Measurements from ENCODE around the gene ADSS1. TPM values are rescaled to one million over a fixed set of nuclear protein-coding genes. Genes with fewer than 3 reads are reported as not detected.

Gene ADSS1
- polyA plus RNA-seq, 4 donors, result 3.6 to 12.7 (median 6.3) TPM

DNA sequence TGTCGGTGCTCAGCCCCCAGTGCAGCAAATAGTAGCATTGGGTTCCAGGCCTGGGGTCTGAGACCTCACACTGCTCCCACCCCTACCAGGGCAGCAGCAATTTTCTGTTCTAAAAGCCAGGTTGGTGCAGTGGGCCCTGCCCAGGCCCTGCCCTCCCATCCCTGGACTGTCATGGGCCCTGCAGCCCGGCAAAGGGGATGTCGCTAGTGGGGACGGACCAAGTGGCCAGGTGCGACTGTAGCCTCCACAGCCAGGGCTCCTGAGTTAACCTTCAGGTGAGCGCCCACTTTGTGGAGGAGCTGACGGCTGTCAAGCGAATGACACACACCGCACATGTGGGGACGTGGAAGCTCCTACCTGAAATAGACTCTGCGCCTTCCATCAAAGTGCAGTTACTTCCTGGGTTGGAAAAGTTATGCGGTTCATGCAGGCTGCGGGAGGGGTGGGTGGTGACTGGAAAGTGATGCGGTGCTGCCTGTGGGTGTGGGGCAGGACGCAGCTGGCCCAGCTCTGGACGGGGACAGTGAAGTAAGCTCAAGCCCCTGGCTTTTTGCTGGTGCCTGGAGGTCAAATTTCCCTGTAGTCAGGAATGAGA is 33.1 kb upstream of the ADSS1 start:
- peak overlapping the region; percentile 19 to 96 (median 84) for H3K4me3 ChIP-seq (ENCODE audit: low read depth in 1 of 3, low read length in 3 of 3)
- no peak for FAIRE-seq
- no peak for DNase-seq
- H3K27me3 ChIP-seq (ENCODE audit: control insufficient read depth in 3 of 3, insufficient read depth in 3 of 3, low read length in 3 of 3), result no peaks in the 10 kb centered on the region
- 62 to 76% (median 71%) methylated on average over 16 of the region's 16 CpGs for WGBS, 3 donors
- peaks cover 0 to 46% (median 0%) of the 10 kb centered on the region in 3 donors for H3K36me3 ChIP-seq (ENCODE audit: control insufficient read depth in 3 of 3, insufficient read depth in 2 of 3, low read depth in 1 of 3, low read length in 3 of 3)
- H3K9me3 ChIP-seq (ENCODE audit: control insufficient read depth in 2 of 2, insufficient read depth in 1 of 2, low read depth in 1 of 2, low read length in 1 of 2), result no peaks in the 10 kb centered on the region
- H3K4me1 ChIP-seq (ENCODE audit: control insufficient read depth in 3 of 3, insufficient read depth in 2 of 3, low read depth in 1 of 3, low read length in 2 of 3), result peaks cover 2 to 54% (median 3%) of the 10 kb centered on the region in 3 donors
- peak overlapping the region in 1 of 3 donors; percentile 94 for H3K27ac ChIP-seq (ENCODE audit: low read depth in 1 of 3, low read length in 2 of 3)

- no peaks in the 10 kb centered on the region for H3K27me3 ChIP-seq (ENCODE audit: control insufficient read depth in 3 of 3, insufficient read depth in 3 of 3, low read length in 3 of 3)
- WGBS, 3 donors, result 85 to 91% (median 85%) methylated on average over 19 of the region's 19 CpGs
- peak overlapping the region in 1 of 3 donors; percentile 96 for H3K4me3 ChIP-seq (ENCODE audit: low read depth in 1 of 3, low read length in 3 of 3)
- peaks cover 0 to 52% (median 0%) of the 10 kb centered on the region in 3 donors for H3K36me3 ChIP-seq (ENCODE audit: control insufficient read depth in 3 of 3, insufficient read depth in 2 of 3, low read depth in 1 of 3, low read length in 3 of 3)
- peaks cover 0 to 51% (median 2%) of the 10 kb centered on the region in 3 donors for H3K4me1 ChIP-seq (ENCODE audit: control insufficient read depth in 3 of 3, insufficient read depth in 2 of 3, low read depth in 1 of 3, low read length in 2 of 3)
- H3K9me3 ChIP-seq (ENCODE audit: control insufficient read depth in 2 of 2, insufficient read depth in 1 of 2, low read depth in 1 of 2, low read length in 1 of 2), result no peaks in the 10 kb centered on the region
- H3K27ac ChIP-seq (ENCODE audit: low read depth in 1 of 3, low read length in 2 of 3), result no peak overlapping the region
- DNase-seq, result no peak
- no peak for FAIRE-seq
These were observed 32.3 kb upstream of the ADSS1 start for GRCh38 chr14:104691546-104692260.

DNA sequence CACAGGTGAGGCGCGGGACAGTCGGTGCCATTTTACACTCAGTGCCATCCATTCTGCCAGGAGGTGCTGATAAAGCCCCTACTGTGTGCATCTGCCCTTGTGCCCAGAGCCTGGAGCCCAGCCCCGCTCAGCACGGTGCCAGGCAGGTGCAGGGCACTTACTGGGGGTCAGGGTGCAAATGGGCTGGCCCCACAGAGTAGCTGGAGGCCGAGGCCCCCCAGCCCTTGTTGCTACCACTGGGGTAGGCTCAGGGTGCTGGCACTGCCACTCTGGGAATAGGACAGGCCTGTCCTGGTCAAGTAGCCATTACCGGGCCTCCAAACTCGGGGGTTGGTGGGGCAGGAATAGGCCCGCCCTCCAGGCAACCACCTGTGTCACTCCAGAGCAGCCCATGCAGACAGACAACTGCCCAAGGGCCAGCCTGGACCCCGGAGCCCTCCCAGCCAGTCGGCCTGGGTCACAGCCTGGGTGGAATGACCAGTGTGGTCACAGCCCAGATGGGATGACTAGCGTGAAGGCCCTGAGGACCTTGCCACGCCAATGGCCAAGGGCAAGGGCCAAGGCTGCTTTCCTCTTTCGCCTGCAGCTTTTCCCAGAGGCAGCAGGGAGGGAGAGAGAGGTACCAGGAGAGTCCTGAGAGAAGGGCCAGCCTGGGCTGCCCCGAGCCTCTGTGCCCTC is 31.6 kb upstream of the ADSS1 start:
- Histone ChIP-seq H3K27ac (ENCODE audit: low read depth in 1 of 3, low read length in 2 of 3) (no peak overlapping the region), H3K4me3 (ENCODE audit: low read depth in 1 of 3, low read length in 3 of 3) (no peak overlapping the region), H3K36me3 (ENCODE audit: control insufficient read depth in 3 of 3, insufficient read depth in 2 of 3, low read depth in 1 of 3, low read length in 3 of 3) (peaks cover 0 to 59% (median 0%) of the 10 kb centered on the region in 3 donors), H3K9me3 (ENCODE audit: control insufficient read depth in 2 of 2, insufficient read depth in 1 of 2, low read depth in 1 of 2, low read length in 1 of 2) (no peaks in the 10 kb centered on the region), H3K4me1 (ENCODE audit: control insufficient read depth in 3 of 3, insufficient read depth in 2 of 3, low read depth in 1 of 3, low read length in 2 of 3) (peaks cover 0 to 46% (median 2%) of the 10 kb centered on the region in 3 donors), H3K27me3 (ENCODE audit: control insufficient read depth in 3 of 3, insufficient read depth in 3 of 3, low read length in 3 of 3) (no peaks in the 10 kb centered on the region)
- no peak for FAIRE-seq
- 84 to 90% (median 86%) methylated on average over 14 to 15 of the region's 15 CpGs for WGBS, 3 donors
- DNase-seq, result no peak

GRCh38 chr14:104692939-104693315 is 31.1 kb upstream of the ADSS1 start:
- no peak overlapping the region for H3K4me3 ChIP-seq (ENCODE audit: low read depth in 1 of 3, low read length in 3 of 3)
- DNase-seq (no peak), FAIRE-seq (no peak)
- no peak overlapping the region for H3K27ac ChIP-seq (ENCODE audit: low read depth in 1 of 3, low read length in 2 of 3)
- H3K4me1 ChIP-seq (ENCODE audit: control insufficient read depth in 3 of 3, insufficient read depth in 2 of 3, low read depth in 1 of 3, low read length in 2 of 3), result peaks cover 0 to 42% (median 2%) of the 10 kb centered on the region in 3 donors
- WGBS, 3 donors, result 74 to 86% (median 81%) methylated on average over 5 of the region's 5 CpGs
- no peaks in the 10 kb centered on the region for H3K9me3 ChIP-seq (ENCODE audit: control insufficient read depth in 2 of 2, insufficient read depth in 1 of 2, low read depth in 1 of 2, low read length in 1 of 2)
- no peaks in the 10 kb centered on the region for H3K27me3 ChIP-seq (ENCODE audit: control insufficient read depth in 3 of 3, insufficient read depth in 3 of 3, low read length in 3 of 3)
- H3K36me3 ChIP-seq (ENCODE audit: control insufficient read depth in 3 of 3, insufficient read depth in 2 of 3, low read depth in 1 of 3, low read length in 3 of 3), result peaks cover 0 to 61% (median 0%) of the 10 kb centered on the region in 3 donors

- H3K27me3 ChIP-seq (ENCODE audit: control insufficient read depth in 3 of 3, insufficient read depth in 3 of 3, low read length in 3 of 3), result no peaks in the 10 kb centered on the region
- H3K4me1 ChIP-seq (ENCODE audit: control insufficient read depth in 3 of 3, insufficient read depth in 2 of 3, low read depth in 1 of 3, low read length in 2 of 3), result peaks cover 0 to 34% (median 4%) of the 10 kb centered on the region in 3 donors
- DNase-seq (no peak), FAIRE-seq (no peak)
- no peaks in the 10 kb centered on the region for H3K9me3 ChIP-seq (ENCODE audit: control insufficient read depth in 2 of 2, insufficient read depth in 1 of 2, low read depth in 1 of 2, low read length in 1 of 2)
- WGBS, 3 donors, result 83 to 86% (median 83%) methylated on average over 26 of the region's 26 CpGs
- H3K27ac ChIP-seq (ENCODE audit: low read depth in 1 of 3, low read length in 2 of 3), result no peak overlapping the region
- no peak overlapping the region for H3K4me3 ChIP-seq (ENCODE audit: low read depth in 1 of 3, low read length in 3 of 3)
- H3K36me3 ChIP-seq (ENCODE audit: control insufficient read depth in 3 of 3, insufficient read depth in 2 of 3, low read depth in 1 of 3, low read length in 3 of 3), result peaks cover 0 to 68% (median 0%) of the 10 kb centered on the region in 3 donors
These were observed 30.3 kb upstream of the ADSS1 start for GRCh38 chr14:104693482-104694431.

- H3K9me3 ChIP-seq (ENCODE audit: control insufficient read depth in 2 of 2, insufficient read depth in 1 of 2, low read depth in 1 of 2, low read length in 1 of 2), result no peaks in the 10 kb centered on the region
- H3K36me3 ChIP-seq (ENCODE audit: control insufficient read depth in 3 of 3, insufficient read depth in 2 of 3, low read depth in 1 of 3, low read length in 3 of 3), result peaks cover 0 to 74% (median 0%) of the 10 kb centered on the region in 3 donors
- no peak overlapping the region for H3K4me3 ChIP-seq (ENCODE audit: low read depth in 1 of 3, low read length in 3 of 3)
- 76 to 85% (median 83%) methylated on average over 15 of the region's 15 CpGs for WGBS, 3 donors
- no peaks in the 10 kb centered on the region for H3K27me3 ChIP-seq (ENCODE audit: control insufficient read depth in 3 of 3, insufficient read depth in 3 of 3, low read length in 3 of 3)
- peaks cover 0 to 30% (median 4%) of the 10 kb centered on the region in 3 donors for H3K4me1 ChIP-seq (ENCODE audit: control insufficient read depth in 3 of 3, insufficient read depth in 2 of 3, low read depth in 1 of 3, low read length in 2 of 3)
- H3K27ac ChIP-seq (ENCODE audit: low read depth in 1 of 3, low read length in 2 of 3), result no peak overlapping the region
- DNase-seq, result no peak
- no peak for FAIRE-seq
These were observed 29.5 kb upstream of the ADSS1 start for GRCh38 chr14:104694475-104694950.

- FAIRE-seq, result no peak
- DNase-seq, result no peak
- Histone ChIP-seq H3K4me1 (ENCODE audit: control insufficient read depth in 3 of 3, insufficient read depth in 2 of 3, low read depth in 1 of 3, low read length in 2 of 3) (peaks cover 0 to 30% (median 4%) of the 10 kb centered on the region in 3 donors), H3K27ac (ENCODE audit: low read depth in 1 of 3, low read length in 2 of 3) (peak overlapping the region in 1 of 3 donors; percentile 27), H3K4me3 (ENCODE audit: low read depth in 1 of 3, low read length in 3 of 3) (no peak overlapping the region), H3K9me3 (ENCODE audit: control insufficient read depth in 2 of 2, insufficient read depth in 1 of 2, low read depth in 1 of 2, low read length in 1 of 2) (no peaks in the 10 kb centered on the region), H3K27me3 (ENCODE audit: control insufficient read depth in 3 of 3, insufficient read depth in 3 of 3, low read length in 3 of 3) (no peaks in the 10 kb centered on the region), H3K36me3 (ENCODE audit: control insufficient read depth in 3 of 3, insufficient read depth in 2 of 3, low read depth in 1 of 3, low read length in 3 of 3) (peaks cover 0 to 79% (median 0%) of the 10 kb centered on the region in 3 donors)
- WGBS, 3 donors, result 60 to 83% (median 68%) methylated on average over 17 to 19 of the region's 19 CpGs
These were observed 28.9 kb upstream of the ADSS1 start for GRCh38 chr14:104694991-104695659.

Measured in small intestine (tissue), 7 donors.